ENCODE data around the gene CATSPER2. TPM values are rescaled to one million over a fixed set of nuclear protein-coding genes. Genes with fewer than 3 reads are reported as not detected.
A peak's percentile ranks its signal among the peaks of the same experiment; 100 is the strongest.
"Not testable (repeated sequence)": the region's sequence is repeated elsewhere in the genome, so short reads cannot be mapped to it uniquely, and the experiment has no call there.

The CATSPER2 gene
- total RNA-seq: 1 to 10 TPM; 6.6 to 9.0 TPM

- peaks cover 28% of the 10 kb centered on the region for H3K36me3 Mint-ChIP-seq (ENCODE audit: low read depth)
- DNase-seq (no peak), ATAC-seq (no peak)
- H3K9me3 Mint-ChIP-seq: no peaks in the 10 kb centered on the region
- no peak within 1 kb of the TSS for H3K4me3 Mint-ChIP-seq
- H3K4me1 Mint-ChIP-seq (ENCODE audit: low read depth): no peaks in the 10 kb centered on the region
- POLR2A ChIA-PET: no interaction called here
- CTCF ChIA-PET: no interaction called here
- no peak for TF ChIP-seq CTCF (IDR thresholded peaks at IDR 0.05)
- intact Hi-C loops (cut with micrococcal nuclease): no loop called here
- H3K27ac Mint-ChIP-seq: no peak within 1 kb of the TSS
- no peaks in the 10 kb centered on the region for H3K27me3 Mint-ChIP-seq
These were observed at the start of gene CATSPER2 for GRCh38 chr15:43648649-43649429. TSS of gene CATSPER2 (minus strand) at chr15:43648844. CDS start at chr15:43648061, 783 bp downstream.

- H3K9me3 Mint-ChIP-seq; POLR2A ChIA-PET; H3K27ac Mint-ChIP-seq; intact Hi-C loops (cut with micrococcal nuclease); CTCF ChIA-PET; H3K36me3 Mint-ChIP-seq (ENCODE audit: low read depth); DNase-seq; H3K4me1 Mint-ChIP-seq (ENCODE audit: low read depth); H3K4me3 Mint-ChIP-seq: not testable (repeated sequence)
- H3K27me3 Mint-ChIP-seq: peaks cover 11% of the 10 kb centered on the region
- ATAC-seq: peak; percentile 40
These were observed 44.7 kb upstream of the CATSPER2 start, which contains the start of gene CKMT1A for GRCh38 chr15:43693148-43694022. TSS of gene CKMT1A (plus strand) at chr15:43693859. CDS start at chr15:43694051, 192 bp downstream.

- H3K27ac Mint-ChIP-seq; ATAC-seq; DNase-seq; POLR2A ChIA-PET; H3K36me3 Mint-ChIP-seq (ENCODE audit: low read depth); H3K4me3 Mint-ChIP-seq; H3K9me3 Mint-ChIP-seq; intact Hi-C loops (cut with micrococcal nuclease); H3K4me1 Mint-ChIP-seq (ENCODE audit: low read depth); CTCF ChIA-PET: not testable (repeated sequence)
- H3K27me3 Mint-ChIP-seq: peaks cover 11% of the 10 kb centered on the region
These were observed 44.0 kb upstream of the CATSPER2 start for GRCh38 chr15:43692679-43693078.

DNA sequence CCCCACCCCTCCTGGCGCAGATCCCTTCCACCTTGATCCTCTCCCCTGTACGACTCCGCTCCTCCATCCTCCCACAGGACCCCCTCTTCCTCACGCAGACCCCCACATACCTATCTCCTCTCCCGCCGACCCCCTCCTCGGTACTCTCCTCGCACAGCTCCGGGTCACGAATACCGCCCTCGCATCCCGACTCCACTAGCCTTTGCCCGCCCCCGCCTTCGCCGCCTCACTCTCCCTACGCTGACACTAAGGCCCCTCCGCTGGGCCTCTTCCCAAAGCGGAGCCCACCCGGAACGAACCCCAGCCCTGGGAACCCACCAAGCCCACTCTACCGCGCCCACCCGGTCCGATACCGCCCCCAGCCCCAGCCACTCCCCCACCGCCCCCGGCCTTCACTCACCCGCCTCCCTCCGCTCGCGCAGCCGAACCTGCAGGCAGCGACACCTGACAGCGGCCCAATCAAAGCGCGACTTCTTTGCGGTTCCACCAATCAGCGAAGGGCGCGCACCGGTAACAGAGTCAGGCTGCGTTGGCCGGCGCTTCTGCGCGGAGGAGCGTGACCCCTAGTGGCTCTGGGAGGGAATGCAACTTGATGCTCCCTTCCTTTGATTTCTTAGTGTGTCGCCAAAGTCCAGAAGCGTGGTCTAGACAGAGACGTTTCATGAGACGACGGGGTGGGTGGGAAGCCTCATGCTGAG lies 41.1 kb upstream of the CATSPER2 start:
- H3K9me3 Mint-ChIP-seq; DNase-seq; H3K27ac Mint-ChIP-seq; H3K4me1 Mint-ChIP-seq (ENCODE audit: low read depth); POLR2A ChIA-PET; H3K36me3 Mint-ChIP-seq (ENCODE audit: low read depth); intact Hi-C loops (cut with micrococcal nuclease); H3K27me3 Mint-ChIP-seq; CTCF ChIA-PET; H3K4me3 Mint-ChIP-seq: not testable (repeated sequence)
- ATAC-seq: peak; percentile 97

DNA sequence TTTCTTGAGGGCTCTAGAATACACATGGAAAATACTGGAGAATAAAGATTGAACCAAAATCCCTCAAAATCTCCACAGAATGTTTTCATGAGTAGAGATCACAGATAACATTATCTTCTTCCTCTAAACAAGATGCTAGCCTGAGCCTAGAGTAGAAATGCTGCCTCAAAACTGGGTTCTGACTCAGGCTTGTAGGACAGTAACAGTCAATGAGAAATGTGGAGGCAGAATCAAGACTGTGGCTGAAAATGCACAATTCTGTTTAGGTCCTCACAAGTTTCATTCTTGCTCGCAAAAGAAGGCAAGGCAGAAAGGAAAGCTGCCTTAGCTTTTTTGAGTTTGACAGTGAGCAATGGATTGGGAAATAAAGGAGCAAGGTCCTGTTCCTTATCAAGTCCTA lies 25.5 kb upstream of the CATSPER2 start:
- H3K4me3 Mint-ChIP-seq; POLR2A ChIA-PET; H3K27ac Mint-ChIP-seq; H3K9me3 Mint-ChIP-seq; intact Hi-C loops (cut with micrococcal nuclease); H3K4me1 Mint-ChIP-seq (ENCODE audit: low read depth); H3K36me3 Mint-ChIP-seq (ENCODE audit: low read depth); H3K27me3 Mint-ChIP-seq; CTCF ChIA-PET; ATAC-seq; DNase-seq: not testable (repeated sequence)

- H3K9me3 Mint-ChIP-seq; H3K36me3 Mint-ChIP-seq (ENCODE audit: low read depth); DNase-seq; POLR2A ChIA-PET; H3K27me3 Mint-ChIP-seq; intact Hi-C loops (cut with micrococcal nuclease); H3K4me3 Mint-ChIP-seq; CTCF ChIA-PET; ATAC-seq; H3K27ac Mint-ChIP-seq; H3K4me1 Mint-ChIP-seq (ENCODE audit: low read depth): not testable (repeated sequence)
These were observed 17.5 kb upstream of the CATSPER2 start for GRCh38 chr15:43666177-43666576.

DNA sequence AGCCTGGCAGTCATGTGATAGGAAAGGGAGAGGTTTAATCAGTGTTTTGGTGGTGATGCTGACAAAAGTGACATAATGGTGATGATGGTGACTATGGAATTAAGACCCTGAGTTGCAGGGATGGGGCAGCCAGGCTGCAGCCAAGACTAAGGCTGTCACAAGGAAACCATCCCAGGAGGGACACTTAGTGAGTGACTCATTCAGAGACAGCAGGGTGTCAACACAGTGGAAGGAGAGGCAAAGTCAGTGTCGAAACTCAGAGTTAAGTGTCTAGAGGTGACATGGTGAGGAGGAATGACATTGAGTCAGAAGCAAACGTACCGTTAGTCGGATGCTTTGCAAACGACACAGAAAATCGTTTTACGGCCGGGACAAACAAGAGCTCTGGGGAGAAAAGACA lies 14.7 kb upstream of the CATSPER2 start:
- CTCF ChIA-PET; H3K36me3 Mint-ChIP-seq (ENCODE audit: low read depth); ATAC-seq; POLR2A ChIA-PET; H3K27ac Mint-ChIP-seq; intact Hi-C loops (cut with micrococcal nuclease); H3K4me3 Mint-ChIP-seq; H3K4me1 Mint-ChIP-seq (ENCODE audit: low read depth); H3K9me3 Mint-ChIP-seq; H3K27me3 Mint-ChIP-seq; DNase-seq: not testable (repeated sequence)

DNA sequence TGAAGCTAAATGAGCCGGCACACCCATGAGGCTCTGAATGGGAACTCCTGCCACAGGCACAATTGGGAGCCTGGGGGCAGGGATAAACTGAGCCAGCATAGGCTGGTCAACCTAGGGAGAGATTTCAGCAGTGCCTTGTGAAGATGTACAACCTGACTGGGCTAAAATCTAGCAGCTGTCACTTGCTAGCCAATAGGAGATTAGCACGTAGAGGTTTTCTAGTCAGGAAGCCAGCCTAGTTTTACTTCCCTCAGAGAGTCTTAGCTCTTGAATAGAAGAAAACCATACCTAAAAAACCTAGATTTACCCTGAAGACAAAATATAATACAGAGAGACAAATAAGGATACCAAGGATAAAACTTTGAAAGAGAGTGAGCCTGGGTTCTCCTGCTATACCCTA lies 13.6 kb upstream of the CATSPER2 start:
- ATAC-seq; intact Hi-C loops (cut with micrococcal nuclease); CTCF ChIA-PET; H3K9me3 Mint-ChIP-seq; H3K27me3 Mint-ChIP-seq; H3K36me3 Mint-ChIP-seq (ENCODE audit: low read depth); H3K4me1 Mint-ChIP-seq (ENCODE audit: low read depth); H3K27ac Mint-ChIP-seq; POLR2A ChIA-PET; H3K4me3 Mint-ChIP-seq; DNase-seq: not testable (repeated sequence)

DNA sequence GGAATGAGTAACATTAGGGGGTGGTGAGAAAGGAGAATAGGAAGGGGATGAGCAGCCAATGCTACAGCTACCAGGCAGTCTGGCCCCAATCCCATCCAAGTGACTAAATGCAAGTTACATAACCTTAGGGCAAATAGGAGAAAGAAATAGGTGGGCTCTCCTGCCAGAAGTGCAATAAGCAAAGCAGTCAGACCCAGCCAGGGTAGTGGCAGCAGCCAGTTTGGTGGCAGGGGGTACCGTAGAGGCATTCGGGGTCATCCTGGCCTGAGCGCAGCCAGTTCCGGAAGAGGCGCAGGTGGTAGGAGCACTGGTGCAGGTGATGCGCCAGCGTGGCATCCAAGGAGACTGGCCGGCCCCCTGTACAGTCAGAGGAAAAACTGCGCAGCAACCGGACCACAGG lies 11.1 kb upstream of the CATSPER2 start:
- H3K4me3 Mint-ChIP-seq, H3K27me3 Mint-ChIP-seq: not testable (repeated sequence)

DNA sequence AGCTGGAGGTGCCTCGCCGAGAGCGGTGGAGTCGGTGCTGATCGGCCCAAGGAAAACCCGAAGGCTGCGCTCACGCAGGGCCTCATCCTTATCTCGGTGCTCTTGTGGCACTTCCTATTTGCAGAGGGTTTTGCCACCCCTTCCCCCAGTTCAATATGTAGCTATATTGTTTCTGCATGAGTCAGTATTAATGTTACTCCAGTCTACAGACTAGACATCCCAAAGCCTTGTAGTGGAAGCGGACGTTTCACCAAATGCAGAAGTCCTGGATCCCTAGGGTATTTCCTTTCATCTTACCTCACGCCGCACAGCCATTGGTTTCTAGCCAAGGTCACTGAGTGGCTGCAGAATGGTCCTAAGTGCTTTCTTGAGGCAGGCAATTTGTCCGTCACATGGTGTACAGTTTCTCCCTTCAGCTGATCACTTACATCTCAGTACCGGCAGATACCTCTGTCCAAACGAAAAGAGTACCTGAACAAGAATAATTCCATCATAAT lies 834 bp upstream of the CATSPER2 start:
- intact Hi-C loops (cut with micrococcal nuclease); H3K9me3 Mint-ChIP-seq; H3K4me1 Mint-ChIP-seq (ENCODE audit: low read depth); CTCF ChIA-PET; H3K27ac Mint-ChIP-seq; POLR2A ChIA-PET; H3K27me3 Mint-ChIP-seq; DNase-seq; H3K4me3 Mint-ChIP-seq: not testable (repeated sequence)
- ATAC-seq: peak; percentile 55
- peaks cover 28% of the 10 kb centered on the region for H3K36me3 Mint-ChIP-seq (ENCODE audit: low read depth)

More for the DNA sequence above, 11.1 kb upstream of the CATSPER2 start:
- POLR2A ChIA-PET; H3K27ac Mint-ChIP-seq; H3K36me3 Mint-ChIP-seq (ENCODE audit: low read depth); H3K9me3 Mint-ChIP-seq; intact Hi-C loops (cut with micrococcal nuclease); DNase-seq; ATAC-seq; CTCF ChIA-PET; H3K4me1 Mint-ChIP-seq (ENCODE audit: low read depth): not testable (repeated sequence)
